Measurements from ENCODE around the gene MTCL1.

DNA sequence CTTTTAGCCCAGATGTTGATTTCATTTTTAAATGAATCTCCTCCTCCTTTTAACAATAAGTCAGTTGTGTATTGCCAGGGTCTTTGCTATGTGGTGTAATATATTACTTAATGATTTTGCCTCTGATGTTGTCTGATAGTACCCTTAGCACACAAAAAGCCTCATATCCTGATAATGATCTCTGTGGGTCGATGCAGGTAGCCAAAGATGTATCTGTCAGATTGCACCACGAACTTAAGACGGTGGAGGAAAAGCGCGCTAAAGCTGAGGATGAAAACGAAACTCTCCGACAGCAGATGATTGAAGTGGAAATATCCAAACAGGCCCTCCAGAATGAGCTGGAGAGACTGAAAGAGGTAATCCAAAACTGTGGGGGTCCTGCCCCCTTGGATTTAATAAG lies 14.8 kb downstream of the MTCL1 start:
- TF ChIP-seq CTCF (IDR thresholded peaks at IDR 0.05; ENCODE audit: low read depth, low read length, missing input control) (no peak), JUND (IDR thresholded peaks at IDR 0.05) (no peak), SP1 (IDR thresholded peaks at IDR 0.05) (no peak), RAD21 (IDR thresholded peaks at IDR 0.05) (no peak), HNF4A (conservative IDR thresholded peaks at IDR 0.05) (no peak), YY1 (IDR thresholded peaks at IDR 0.05) (no peak), REST (IDR thresholded peaks at IDR 0.05) (no peak), EGR1 (IDR thresholded peaks at IDR 0.05; ENCODE audit: low read depth in 2 of 2) (no peak), TAF1 (conservative IDR thresholded peaks at IDR 0.05) (no peak), GABPA (IDR thresholded peaks at IDR 0.05 in 1 of 2, conservative IDR thresholded peaks at IDR 0.05 in 1 of 2) (no peak), ATF3 (IDR thresholded peaks at IDR 0.05) (no peak), FOXA1 (IDR thresholded peaks at IDR 0.05) (no peak)
- TF ChIP-seq, protein P1, sequence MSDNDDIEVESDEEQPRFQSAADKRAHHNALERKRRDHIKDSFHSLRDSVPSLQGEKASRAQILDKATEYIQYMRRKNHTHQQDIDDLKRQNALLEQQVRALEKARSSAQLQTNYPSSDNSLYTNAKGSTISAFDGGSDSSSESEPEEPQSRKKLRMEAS (IDR thresholded peaks at IDR 0.05), result no peak
- TF ChIP-seq, protein P2, sequence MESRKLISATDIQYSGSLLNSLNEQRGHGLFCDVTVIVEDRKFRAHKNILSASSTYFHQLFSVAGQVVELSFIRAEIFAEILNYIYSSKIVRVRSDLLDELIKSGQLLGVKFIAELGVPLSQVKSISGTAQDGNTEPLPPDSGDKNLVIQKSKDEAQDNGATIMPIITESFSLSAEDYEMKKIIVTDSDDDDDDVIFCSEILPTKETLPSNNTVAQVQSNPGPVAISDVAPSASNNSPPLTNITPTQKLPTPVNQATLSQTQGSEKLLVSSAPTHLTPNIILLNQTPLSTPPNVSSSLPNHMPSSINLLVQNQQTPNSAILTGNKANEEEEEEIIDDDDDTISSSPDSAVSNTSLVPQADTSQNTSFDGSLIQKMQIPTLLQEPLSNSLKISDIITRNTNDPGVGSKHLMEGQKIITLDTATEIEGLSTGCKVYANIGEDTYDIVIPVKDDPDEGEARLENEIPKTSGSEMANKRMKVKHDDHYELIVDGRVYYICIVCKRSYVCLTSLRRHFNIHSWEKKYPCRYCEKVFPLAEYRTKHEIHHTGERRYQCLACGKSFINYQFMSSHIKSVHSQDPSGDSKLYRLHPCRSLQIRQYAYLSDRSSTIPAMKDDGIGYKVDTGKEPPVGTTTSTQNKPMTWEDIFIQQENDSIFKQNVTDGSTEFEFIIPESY (IDR thresholded peaks at IDR 0.05), result no peak
